RWPE1 (cell line): ENCODE data around the gene STAG3.
A peak's percentile ranks its signal among the peaks of the same experiment; 100 is the strongest.

Experiments used
- CTCF ChIA-PET: fragments of 350-600 bp; sonication (Branson Sonifier 250); formaldehyde crosslinking; extraction: SDS; loops from one replicate; lab custom pipeline; 2021; lab: Yijun Ruan, JAX
- POLR2A ChIA-PET: fragments of 400-600 bp; formaldehyde crosslinking; extraction: SDS; loops from one replicate; lab custom pipeline; 2020; ENCODE audit warnings: antibody characterized with exemption; ENCODE audit not compliant: low non-redundant PET; lab: Yijun Ruan, JAX
- DNase-seq: peaks from one replicate; pipeline ENCODE4 v3.0.0; 2012; ENCODE audit warnings: low spot score
- H3K27ac ChIP-seq: fragments of 450-650 bp; 2 replicates; pipeline ENCODE4 v1.5.1; 2017
- TF ChIP-seq, protein P1 (sequence below): fragments of 450-650 bp; conservative IDR thresholded peaks from 2 replicates; pipeline ENCODE4 v1.5.1; 2017; ENCODE audit warnings: low read depth, mild to moderate bottlenecking

STAG3 gene

DNA sequence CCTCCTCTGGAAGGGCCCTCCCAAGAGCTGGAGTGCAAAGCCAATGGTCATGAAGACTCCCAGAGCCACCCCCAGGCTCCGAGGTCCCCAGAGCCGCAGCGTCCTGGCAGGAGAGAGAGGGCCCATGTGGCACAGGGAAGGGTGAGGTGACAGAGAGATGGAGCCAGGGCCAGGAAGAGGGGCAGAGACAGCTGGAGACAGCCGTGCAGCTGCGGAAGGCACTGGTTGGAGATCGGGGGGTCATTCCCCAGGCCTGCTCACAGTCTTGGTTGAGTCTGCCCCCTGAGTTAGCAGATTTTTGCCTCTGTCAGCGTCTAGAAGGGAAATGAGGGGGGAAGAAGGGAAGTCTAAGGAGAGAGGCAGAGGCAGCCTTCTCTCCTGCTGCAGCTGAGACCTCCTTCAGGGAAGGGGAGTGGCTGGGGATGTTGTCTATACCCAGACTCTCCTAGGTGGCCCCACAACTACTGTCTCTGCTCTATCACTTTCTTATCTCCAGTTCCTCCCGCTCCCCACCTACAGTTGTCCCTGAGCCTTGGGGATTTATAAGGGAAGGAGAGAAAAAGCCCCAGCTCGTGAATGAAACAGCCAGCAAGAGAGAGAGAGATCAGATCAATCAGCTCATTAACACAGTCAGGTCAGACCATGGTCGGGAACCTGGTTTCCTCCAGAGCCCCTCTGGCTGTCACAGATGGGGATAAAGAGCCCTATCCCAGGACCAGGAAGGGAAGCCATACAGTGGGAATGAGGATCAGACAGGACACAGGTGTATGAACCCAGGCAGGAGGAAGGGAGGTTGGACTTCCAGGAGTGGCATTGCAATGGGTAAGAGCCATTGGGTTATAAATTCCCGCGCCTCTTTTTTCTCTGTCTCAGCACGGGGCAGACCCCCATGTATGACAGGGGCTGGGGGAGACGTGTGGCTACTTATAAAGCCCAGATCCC, 10.5 kb upstream of the STAG3 start:
- no peak for DNase-seq
- peak overlapping the region; percentile 86 for H3K27ac ChIP-seq
- TF ChIP-seq, protein P1, sequence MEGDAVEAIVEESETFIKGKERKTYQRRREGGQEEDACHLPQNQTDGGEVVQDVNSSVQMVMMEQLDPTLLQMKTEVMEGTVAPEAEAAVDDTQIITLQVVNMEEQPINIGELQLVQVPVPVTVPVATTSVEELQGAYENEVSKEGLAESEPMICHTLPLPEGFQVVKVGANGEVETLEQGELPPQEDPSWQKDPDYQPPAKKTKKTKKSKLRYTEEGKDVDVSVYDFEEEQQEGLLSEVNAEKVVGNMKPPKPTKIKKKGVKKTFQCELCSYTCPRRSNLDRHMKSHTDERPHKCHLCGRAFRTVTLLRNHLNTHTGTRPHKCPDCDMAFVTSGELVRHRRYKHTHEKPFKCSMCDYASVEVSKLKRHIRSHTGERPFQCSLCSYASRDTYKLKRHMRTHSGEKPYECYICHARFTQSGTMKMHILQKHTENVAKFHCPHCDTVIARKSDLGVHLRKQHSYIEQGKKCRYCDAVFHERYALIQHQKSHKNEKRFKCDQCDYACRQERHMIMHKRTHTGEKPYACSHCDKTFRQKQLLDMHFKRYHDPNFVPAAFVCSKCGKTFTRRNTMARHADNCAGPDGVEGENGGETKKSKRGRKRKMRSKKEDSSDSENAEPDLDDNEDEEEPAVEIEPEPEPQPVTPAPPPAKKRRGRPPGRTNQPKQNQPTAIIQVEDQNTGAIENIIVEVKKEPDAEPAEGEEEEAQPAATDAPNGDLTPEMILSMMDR: no peak
- ChIA-PET CTCF (interaction anchor here (0.6 to 0.7 kb wide), 2 partner anchors 52 to 312 kb away, joined by 3 read pairs; partner anchors contain the start of genes PVRIG and TSC22D4), POLR2A (interaction anchor here (1.2 kb wide), 1 partner anchor 37 kb away, joined by 3 read pairs; no protein-coding TSS in a partner anchor)

DNA sequence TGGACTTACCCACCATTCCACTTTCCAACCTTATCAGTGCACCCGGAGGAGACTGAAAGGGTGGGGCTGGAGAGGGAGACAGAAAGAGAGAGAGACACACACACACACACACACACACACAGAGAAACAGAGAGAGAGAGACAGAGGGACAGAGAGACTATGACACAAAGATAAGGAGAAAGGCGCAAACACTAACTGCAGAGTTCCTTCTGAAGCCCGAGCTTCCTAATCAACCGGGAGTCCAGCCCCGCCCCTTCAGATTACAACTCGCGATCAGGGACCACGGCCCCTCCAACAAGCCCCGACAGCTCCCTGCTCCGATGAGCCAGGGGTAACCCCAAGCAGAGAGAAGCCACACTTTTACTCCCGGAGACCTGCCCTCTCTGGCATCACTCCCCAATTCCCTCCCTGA, 9.8 kb upstream of the STAG3 start:
- DNase-seq: no peak
- peak overlapping the region; percentile 86 for H3K27ac ChIP-seq
- ChIA-PET CTCF (interaction anchor here (0.5 kb wide), 1 partner anchor 11 kb away, joined by 5 read pairs; no protein-coding TSS in a partner anchor), POLR2A (interaction anchor here (1.2 kb wide), 1 partner anchor 37 kb away, joined by 3 read pairs; no protein-coding TSS in a partner anchor)
- TF ChIP-seq, protein P1: no peak

DNA sequence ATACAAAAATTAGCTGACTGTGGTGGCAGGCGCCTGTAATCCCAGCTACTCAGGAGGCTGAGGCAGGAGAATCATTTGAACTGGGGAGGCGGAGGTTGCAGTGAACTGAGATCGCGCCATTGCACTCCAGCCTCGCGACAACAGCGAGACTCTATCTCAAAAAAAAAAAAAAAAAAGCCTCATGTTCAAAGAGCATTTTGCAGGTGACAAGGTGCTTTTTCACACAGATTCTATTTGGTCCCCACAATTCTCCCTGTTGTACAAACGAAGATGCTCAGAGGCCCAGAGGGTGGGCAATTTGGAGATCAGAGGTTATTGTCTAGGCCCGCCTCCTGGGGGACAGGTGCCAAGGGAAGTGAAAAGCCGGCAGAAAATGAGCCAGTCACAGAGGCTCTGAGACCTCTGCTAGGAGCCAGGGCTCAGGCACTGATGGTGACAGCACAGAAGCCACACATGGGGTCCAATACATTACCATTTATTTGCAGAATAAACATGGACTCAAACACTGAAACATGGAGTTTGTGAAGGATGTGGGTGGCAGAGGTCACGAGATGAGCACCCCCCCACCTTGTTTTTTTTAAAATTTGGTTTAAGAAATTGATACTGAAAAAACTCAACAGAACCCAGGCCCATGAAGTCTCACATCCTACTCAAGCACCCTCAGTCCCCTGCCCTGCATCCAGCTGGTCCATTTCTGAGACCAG, 8.4 kb upstream of the STAG3 start:
- ChIA-PET CTCF (no interaction called here), POLR2A (no interaction called here)
- TF ChIP-seq, protein P1: no peak
- peak overlapping the region; percentile 86 for H3K27ac ChIP-seq
- DNase-seq: no peak

DNA sequence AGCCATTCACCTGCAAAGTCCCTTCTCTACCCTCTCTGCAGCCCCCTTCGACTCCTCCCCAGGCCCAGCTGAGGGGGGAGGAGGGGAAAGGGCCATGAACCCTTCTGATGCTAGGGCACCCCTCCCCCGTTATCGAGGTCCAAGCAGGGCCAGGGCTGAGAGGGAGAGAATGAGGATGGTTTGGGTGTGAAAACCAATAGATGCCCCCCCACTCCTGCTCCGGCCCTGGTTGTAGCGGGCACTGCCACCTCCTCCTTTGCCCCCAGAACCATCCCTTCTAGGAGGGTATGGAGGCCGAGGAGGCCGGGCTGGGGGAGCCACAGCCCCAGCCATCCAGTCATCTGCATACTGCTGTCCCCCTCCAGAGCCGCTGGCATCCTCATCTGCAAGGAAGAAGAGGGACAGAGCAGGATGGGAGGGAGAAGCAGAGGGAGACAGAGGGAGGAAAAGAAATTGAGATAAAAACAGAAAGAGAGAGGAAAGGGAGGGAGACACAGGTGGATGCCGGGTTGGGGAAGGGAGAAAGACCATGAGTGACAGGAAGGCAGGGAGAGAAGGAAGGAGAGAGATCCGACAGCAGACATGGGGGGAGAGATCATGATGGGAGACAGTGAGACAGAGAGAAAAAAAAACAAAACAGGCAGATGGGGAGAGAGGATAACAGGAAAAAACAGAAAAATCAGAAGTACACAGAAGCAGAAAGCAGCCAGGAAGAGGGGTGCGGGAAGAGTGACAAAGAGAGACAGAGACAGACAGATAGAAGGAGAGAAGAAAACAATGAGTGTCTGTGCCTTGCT, 7.4 kb upstream of the STAG3 start:
- CTCF ChIA-PET: interaction anchor here (1.0 kb wide), 1 partner anchor 12 kb away, joined by 3 read pairs; no protein-coding TSS in a partner anchor
- no peak for DNase-seq
- POLR2A ChIA-PET: no interaction called here
- TF ChIP-seq, protein P1: no peak
- no peak overlapping the region for H3K27ac ChIP-seq

GRCh38 chr7:100171087-100171681, 6.5 kb upstream of the STAG3 start:
- TF ChIP-seq, protein P1: no peak
- no peak overlapping the region for H3K27ac ChIP-seq
- POLR2A ChIA-PET: no interaction called here
- no peak for DNase-seq
- CTCF ChIA-PET: interaction anchor here (1.0 kb wide), 1 partner anchor 13 kb away, joined by 3 read pairs; no protein-coding TSS in a partner anchor
